HepG2 (cell line): Measurements from ENCODE around the gene ACTR3. TPM values are rescaled to one million over a fixed set of nuclear protein-coding genes. Genes with fewer than 3 reads are reported as not detected.

ENCODE experiments used
- ARNT2 ChIP-seq: sonication (generic); formaldehyde crosslinking; IDR thresholded peaks from 2 replicates; pipeline ENCODE4 v1.8.0; 2022; ENCODE audit warnings: mild to moderate bottlenecking, low read depth, missing genetic modification reagents, moderate library complexity
- CEBPB ChIP-seq: IDR thresholded peaks from 2 replicates; pipeline ENCODE4 v1.6.1; 2011; ENCODE audit warnings: low read depth, low read length, improper control_type of control experiment, borderline replicate concordance
- EEA1 ChIP-seq: sonication (generic); formaldehyde crosslinking; IDR thresholded peaks from 2 replicates; pipeline ENCODE4 v1.5.1; 2020; ENCODE audit warnings: mild to moderate bottlenecking, missing genetic modification reagents, borderline replicate concordance
- FLYWCH1 ChIP-seq: sonication (generic); formaldehyde crosslinking; IDR thresholded peaks from 2 replicates; pipeline ENCODE4 v1.8.1; 2023; ENCODE audit warnings: mild to moderate bottlenecking, missing genetic modification reagents
- MXI1 ChIP-seq: IDR thresholded peaks from 3 replicates; pipeline ENCODE4 v1.6.1; 2012; ENCODE audit warnings: low read depth, low read length, inconsistent platforms, borderline replicate concordance
- RBFOX2 ChIP-seq: fragments of 200-400 bp; formaldehyde crosslinking; IDR thresholded peaks from 2 replicates; pipeline ENCODE4 v1.6.1; 2017; ENCODE audit warnings: low read depth, mild to moderate bottlenecking, low read length
- TIGD3 ChIP-seq: sonication (generic); formaldehyde crosslinking; IDR thresholded peaks from 2 replicates; pipeline ENCODE4 v1.5.1; 2020; ENCODE audit warnings: mild to moderate bottlenecking, missing genetic modification reagents, borderline replicate concordance
- ZHX1 ChIP-seq: sonication (generic); formaldehyde crosslinking; IDR thresholded peaks from 2 replicates; pipeline ENCODE4 v1.8.1; 2022; ENCODE audit warnings: low read depth, mild to moderate bottlenecking, missing genetic modification reagents
- ZNF121 ChIP-seq: sonication (generic); formaldehyde crosslinking; IDR thresholded peaks from 2 replicates; pipeline ENCODE4 v1.5.0; 2020; ENCODE audit warnings: mild to moderate bottlenecking, missing genetic modification reagents
- ZNF292 ChIP-seq: sonication (generic); formaldehyde crosslinking; IDR thresholded peaks from 2 replicates; pipeline ENCODE4 v1.8.1; 2022; ENCODE audit warnings: mild to moderate bottlenecking, low read depth, missing genetic modification reagents, borderline replicate concordance
- ZNF720 ChIP-seq: sonication (generic); formaldehyde crosslinking; IDR thresholded peaks from 2 replicates; pipeline ENCODE4 v1.4.0; 2020; ENCODE audit warnings: missing genetic modification reagents
- ZNF761 ChIP-seq: sonication (generic); formaldehyde crosslinking; conservative IDR thresholded peaks from 2 replicates; pipeline ENCODE4 v1.4.0; 2020; ENCODE audit warnings: mild to moderate bottlenecking, missing genetic modification reagents
- polyA plus RNA-seq, 8 experiments: library from polyadenylated mRNA; depleted of rRNA in 3 of 8; stranded (reverse) in 7 of 8; unstranded in 1 of 8; fragments of >200 nt; fragmentation: Illumina TruSeq in 4 of 8; extraction: Trizol in 4 of 8; gene quantifications; 2 replicates each; pipeline versions ENCODE4 v1.2.1 to v1.2.3, GENCODE V29; 2011 to 2016; ENCODE audit warnings: low read depth in 4 of 8, missing spikeins in 1 of 8, mixed read lengths in 1 of 8; ENCODE audit not compliant: insufficient read depth in 1 of 8
- total RNA-seq, 5 experiments: library from RNA; depleted of rRNA; stranded (reverse); fragments of >200 nt; fragmentation: Illumina TruSeq; extraction: Trizol; gene quantifications; 2 replicates each; pipeline ENCODE4 v1.2.3, GENCODE V29; 2016; ENCODE audit warnings: low read depth in 1 of 5
- TF ChIP-seq, protein P1 (sequence below): sonication (generic); formaldehyde crosslinking; IDR thresholded peaks from 2 replicates; pipeline ENCODE4 v1.5.0; 2020; ENCODE audit warnings: mild to moderate bottlenecking, missing genetic modification reagents
- TF ChIP-seq, protein P2 (sequence below), 2 experiments: sonication (generic) in 1 of 2; formaldehyde crosslinking in 1 of 2; IDR thresholded peaks; 2 replicates each; pipeline versions ENCODE4 v1.4.0 to v1.6.1; 2016 to 2020; ENCODE audit warnings: borderline replicate concordance in 1 of 2, low read depth in 1 of 2, mild to moderate bottlenecking in 1 of 2, missing genetic modification reagents in 1 of 2

Gene ACTR3
- total and polyA plus RNA-seq, 2 of the 13 experiments (the other 11 are each of a cell fraction or from before 2014, with no cell fraction given): 123 to 225 TPM

DNA sequence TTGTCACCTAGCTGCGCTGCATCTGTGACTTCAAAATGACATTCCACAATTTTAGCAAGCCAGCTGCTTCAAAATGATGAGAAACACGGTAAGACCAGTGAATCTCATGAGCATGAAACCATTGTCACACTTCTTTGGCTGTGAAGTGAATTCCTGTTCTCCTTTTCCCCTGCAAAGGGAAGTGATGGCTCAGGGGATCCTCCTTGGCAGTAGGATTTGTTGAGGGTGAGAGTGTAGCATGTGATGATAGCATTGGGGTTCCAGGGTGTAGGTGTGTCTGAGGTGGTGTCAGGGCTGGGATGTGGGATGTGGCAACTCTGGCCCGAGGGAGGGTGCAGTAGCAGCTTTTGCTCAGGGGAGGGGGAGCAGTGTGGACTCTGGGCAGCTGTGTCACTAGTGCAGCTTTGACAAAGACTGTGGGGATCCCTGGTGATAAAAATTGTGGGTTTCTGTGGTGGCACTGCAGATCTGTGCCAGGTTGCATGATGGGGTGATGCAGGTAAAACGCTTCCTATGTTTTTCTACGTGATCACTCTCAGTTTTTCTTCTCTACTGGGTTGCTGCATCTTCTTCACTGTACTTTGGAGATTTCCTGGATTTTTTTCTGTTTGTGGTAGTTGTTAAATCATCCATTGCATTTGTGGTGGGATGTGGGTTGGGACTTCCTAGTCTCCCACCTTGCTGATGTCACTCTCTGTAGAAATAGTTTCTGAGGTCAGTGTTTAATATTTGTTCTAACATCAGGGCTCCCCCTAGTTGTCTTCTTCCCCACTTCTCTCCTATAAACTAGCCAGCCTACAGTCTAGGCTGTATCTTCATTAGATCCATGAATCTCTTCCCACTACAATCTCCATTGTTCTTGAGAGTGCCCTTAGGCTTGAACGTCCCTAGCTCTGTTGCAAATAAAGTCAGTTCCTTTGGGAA is 107.0 kb downstream of the ACTR3 start (continued):
- TF ChIP-seq TIGD3 (CRISPR knock-in tag) (no peak), FLYWCH1 (no peak), MXI1 (no peak), ZNF121 (CRISPR knock-in tag) (peak; percentile 36; the same call in 1 of the 2 replicates), RBFOX2 (no peak), ZNF292 (0 out of 2 replicates have a peak, but pooled peaks have one; percentile 27), ZNF720 (CRISPR knock-in tag) (no peak), ZHX1 (CRISPR knock-in tag) (0 out of 2 replicates have a peak, but pooled peaks have one; percentile 34), EEA1 (CRISPR knock-in tag) (no peak), CEBPB (peak; percentile 21; the same call in 1 of the 2 replicates), ARNT2 (no peak), ZNF761 (no peak)
- TF ChIP-seq, protein P1, sequence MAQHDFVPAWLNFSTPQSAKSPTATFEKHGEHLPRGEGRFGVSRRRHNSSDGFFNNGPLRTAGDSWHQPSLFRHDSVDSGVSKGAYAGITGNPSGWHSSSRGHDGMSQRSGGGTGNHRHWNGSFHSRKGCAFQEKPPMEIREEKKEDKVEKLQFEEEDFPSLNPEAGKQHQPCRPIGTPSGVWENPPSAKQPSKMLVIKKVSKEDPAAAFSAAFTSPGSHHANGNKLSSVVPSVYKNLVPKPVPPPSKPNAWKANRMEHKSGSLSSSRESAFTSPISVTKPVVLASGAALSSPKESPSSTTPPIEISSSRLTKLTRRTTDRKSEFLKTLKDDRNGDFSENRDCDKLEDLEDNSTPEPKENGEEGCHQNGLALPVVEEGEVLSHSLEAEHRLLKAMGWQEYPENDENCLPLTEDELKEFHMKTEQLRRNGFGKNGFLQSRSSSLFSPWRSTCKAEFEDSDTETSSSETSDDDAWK (CRISPR knock-in tag): no peak
- TF ChIP-seq, protein P2, sequence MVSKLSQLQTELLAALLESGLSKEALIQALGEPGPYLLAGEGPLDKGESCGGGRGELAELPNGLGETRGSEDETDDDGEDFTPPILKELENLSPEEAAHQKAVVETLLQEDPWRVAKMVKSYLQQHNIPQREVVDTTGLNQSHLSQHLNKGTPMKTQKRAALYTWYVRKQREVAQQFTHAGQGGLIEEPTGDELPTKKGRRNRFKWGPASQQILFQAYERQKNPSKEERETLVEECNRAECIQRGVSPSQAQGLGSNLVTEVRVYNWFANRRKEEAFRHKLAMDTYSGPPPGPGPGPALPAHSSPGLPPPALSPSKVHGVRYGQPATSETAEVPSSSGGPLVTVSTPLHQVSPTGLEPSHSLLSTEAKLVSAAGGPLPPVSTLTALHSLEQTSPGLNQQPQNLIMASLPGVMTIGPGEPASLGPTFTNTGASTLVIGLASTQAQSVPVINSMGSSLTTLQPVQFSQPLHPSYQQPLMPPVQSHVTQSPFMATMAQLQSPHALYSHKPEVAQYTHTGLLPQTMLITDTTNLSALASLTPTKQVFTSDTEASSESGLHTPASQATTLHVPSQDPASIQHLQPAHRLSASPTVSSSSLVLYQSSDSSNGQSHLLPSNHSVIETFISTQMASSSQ (IDR thresholded peaks at IDR 0.05; ENCODE audit: low read depth): no peak
- TF ChIP-seq, protein P2 (CRISPR knock-in tag; IDR thresholded peaks at IDR 0.05; ENCODE audit: borderline replicate concordance): 0 out of 2 replicates have a peak, but pooled peaks have one; percentile 24
